ENCODE results near the gene APOL6.

GRCh38 chr22:35653824-35654223, 5.6 kb downstream of the APOL6 start:
- TF ChIP-seq CTCF (optimal IDR thresholded peaks at IDR 0.05 in 1 of 3, IDR thresholded peaks at IDR 0.05 in 1 of 3, conservative IDR thresholded peaks at IDR 0.05 in 1 of 3; ENCODE audit: extremely low read depth in 1 of 3, insufficient read depth in 2 of 3, low read length in 3 of 3) (no peak), EZH2 (IDR thresholded peaks at IDR 0.05; ENCODE audit: low read length) (no peak)

Measured in keratinocyte (primary cell).